HUDEP-2 (cell line): ENCODE measurements around the gene PAPOLB.
A peak's percentile ranks its signal among the peaks of the same experiment; 100 is the strongest.

Source experiments
- DNase-seq, 76 experiments: peaks; one replicate each; lab custom pipeline; 2025; ENCODE audit not compliant: unreplicated experiment in 76 of 76; lab: John Stamatoyannopoulos, UW

PAPOLB gene

DNA sequence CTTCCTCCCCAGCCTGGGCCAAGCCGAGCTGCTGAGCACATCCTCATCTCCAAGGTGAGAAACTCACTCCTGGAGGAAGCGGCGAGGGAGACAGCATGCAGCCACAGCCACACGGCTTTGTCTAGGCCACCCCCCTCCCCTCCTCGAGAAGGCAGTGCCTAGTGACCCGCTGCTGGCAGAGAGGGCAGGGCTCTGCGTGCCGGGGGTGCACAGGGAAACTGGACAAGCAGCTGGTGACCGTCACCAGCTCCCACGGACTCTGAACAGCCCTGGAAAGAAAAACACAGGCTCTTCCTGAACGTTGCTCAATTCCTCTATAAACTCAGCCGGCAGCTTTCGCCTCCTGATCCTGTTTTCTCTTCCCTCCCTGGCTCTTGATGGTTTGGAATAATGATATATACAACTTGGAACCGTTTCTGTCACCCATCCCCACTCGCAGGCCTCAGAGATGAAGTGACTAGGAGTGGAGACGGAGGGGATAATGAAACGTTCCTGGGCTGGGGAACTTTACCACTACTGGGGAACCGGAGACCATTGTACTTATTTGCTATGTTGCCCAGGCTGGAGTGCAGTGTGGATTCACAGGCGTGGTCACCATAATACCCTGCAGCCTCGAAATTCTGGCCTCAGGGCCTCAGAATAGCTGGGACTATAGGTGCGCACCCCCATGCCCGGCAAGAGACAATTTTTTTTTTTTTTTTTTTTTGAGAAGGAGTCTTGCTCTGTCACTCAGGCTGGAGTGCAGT lies 19.3 kb downstream of the PAPOLB start:
- DNase-seq: no peak

- no peak for DNase-seq
These were observed 20.0 kb downstream of the PAPOLB start for GRCh38 chr7:4841836-4842235.

DNA sequence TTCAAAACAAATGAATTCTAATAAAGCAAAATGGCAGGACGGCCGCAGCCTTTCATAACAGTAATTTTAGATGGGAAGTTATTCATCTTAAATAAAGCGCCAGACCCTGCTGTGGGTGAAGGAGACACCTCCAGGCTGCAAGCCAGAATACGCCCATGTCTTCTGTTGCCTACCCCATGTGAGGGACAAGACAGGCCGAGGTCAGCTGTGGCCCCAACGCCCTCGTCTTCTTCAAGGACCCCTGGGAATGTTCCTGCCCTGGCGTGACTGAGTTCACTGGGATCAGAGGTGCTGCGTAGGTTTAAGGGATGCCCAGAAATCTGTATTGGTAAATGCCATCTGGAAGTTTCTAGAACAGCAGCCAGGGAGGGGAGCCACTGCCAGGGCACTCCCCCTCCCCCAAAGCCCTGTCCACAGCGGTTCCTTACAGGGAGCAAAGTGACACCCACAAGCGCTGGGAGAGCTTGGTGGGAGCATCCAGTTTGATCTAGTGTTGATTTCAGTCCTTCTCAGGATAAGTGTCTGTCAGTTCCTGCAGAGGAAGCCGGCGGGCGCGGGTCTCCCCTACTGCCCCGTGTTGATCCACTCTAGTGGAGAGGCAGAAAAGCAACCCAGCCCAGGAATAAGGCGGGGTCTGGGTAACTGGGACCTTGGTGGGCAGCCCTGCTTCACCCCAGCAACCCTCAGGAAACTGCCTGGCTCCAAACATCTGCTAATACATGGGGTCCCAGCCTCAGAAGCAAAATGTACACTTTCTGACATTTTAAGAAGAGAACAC lies 20.6 kb downstream of the PAPOLB start:
- DNase-seq: no peak

- DNase-seq: no peak
These were observed 21.7 kb downstream of the PAPOLB start for GRCh38 chr7:4840079-4840501.

- DNase-seq: no peak
These were observed 23.1 kb downstream of the PAPOLB start for GRCh38 chr7:4838626-4839334.

DNA sequence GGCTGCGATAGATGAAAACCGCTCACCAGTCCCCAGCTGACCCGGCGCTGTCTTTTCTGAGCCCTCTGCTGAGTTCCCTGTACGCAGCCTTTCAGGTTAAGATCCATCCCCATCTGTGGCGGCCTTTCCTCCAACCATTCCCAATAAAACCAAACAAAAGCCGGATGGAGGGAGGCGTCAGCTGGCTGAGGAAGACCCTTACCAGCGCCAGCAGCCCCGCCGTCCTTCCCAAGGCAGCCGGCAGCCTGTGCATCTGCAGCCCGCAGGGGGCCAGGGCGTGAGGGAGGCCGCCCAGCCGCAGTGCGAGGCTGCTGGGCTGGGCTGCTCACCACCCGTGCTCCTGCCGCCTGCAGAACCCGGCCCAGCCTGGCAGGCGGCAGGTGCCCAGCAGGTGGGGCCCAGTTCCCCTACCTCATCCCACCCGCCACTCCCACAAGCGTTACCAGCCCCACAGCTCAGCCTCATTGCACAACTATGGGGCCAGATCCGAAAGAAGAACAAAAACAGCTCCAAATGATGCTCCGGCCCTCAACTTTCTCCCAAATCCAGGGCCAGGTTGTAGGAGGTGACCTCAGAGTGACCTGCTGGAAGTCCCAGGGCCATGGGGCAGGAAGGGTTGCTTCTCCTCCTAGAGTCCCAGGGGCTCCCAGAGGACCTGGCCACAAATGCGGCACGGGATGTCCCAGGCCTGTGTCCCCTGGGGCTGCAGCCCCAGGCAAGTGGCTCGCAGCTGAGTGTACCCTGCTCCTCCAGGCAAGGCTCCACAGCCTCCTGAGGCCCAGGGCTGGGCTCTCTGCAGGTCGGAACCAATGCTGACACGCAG lies 23.8 kb downstream of the PAPOLB start:
- no peak for DNase-seq

DNA sequence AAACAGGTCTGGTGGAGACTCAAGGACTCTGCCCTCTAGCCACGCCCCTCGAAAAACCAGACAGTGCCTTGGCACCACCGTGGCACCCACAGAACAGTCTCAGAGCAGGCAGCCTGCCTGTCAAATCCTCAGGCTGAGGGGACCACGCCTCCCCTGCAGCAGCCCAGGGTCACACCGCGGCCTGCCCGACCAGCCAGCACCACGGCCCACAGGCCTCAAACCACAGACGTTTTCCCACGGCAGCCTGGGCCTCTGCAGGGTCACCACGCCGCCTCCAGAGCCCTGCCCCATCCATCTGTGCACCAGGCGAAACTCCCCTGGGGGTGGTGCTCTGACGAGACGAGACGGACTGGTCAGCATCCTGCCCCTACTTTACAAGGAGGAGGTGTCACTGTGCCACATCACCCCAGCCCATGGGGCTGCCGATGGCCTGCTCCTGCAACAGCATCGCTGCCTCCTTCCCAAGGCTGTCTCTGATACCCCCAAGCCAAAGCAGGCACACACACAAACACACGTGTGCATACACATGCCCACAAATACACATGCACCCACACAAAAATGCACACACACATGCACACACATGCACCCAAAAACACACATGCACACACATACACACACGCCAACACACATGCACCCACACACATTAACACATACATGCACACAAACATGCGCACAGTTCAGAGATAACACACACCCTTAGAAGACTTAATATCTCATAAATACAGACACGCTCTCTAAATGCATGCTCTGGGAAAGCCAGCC lies 24.6 kb downstream of the PAPOLB start:
- DNase-seq: no peak

GRCh38 chr7:4836206-4836661 lies 25.6 kb downstream of the PAPOLB start:
- DNase-seq: no peak

DNA sequence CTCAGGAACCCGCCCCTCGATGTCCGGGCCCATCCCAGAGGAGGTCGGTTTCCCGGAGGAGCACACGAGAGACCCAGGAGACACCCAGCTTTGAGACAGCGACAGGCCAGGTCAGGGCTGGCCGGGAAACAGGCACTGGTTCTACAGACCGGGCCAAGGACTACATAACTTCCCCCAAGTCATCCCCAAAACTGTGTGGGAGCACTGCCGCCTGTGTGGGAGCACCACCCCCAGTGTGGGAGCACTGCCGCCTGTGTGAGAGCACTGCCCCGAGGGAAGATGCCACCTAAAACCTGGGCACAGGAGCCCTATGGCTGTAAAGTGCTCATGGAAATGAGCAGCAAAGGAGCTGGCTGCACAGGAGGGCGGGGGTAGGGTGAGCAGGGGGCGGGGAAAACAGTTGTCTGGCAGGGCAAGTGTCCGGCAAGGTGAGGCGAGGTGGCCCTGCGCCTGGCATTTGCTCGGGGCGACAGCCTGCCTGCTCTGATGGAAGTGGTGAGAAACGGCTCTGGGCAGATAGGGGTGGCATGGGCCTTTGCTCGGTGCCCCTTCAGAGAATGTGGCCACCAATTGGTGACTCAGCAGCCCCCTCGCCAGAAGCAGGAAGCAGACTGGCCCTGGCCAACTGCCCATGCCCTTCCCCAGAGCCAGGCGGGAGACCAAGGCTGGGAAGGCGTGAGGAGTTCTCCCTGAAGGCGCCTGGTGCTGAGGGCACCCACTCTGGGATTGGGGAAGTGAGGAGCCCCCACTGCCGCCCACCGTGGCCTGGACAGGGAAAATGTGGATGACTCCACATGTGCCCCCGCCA lies 26.2 kb downstream of the PAPOLB start:
- DNase-seq: no peak

DNA sequence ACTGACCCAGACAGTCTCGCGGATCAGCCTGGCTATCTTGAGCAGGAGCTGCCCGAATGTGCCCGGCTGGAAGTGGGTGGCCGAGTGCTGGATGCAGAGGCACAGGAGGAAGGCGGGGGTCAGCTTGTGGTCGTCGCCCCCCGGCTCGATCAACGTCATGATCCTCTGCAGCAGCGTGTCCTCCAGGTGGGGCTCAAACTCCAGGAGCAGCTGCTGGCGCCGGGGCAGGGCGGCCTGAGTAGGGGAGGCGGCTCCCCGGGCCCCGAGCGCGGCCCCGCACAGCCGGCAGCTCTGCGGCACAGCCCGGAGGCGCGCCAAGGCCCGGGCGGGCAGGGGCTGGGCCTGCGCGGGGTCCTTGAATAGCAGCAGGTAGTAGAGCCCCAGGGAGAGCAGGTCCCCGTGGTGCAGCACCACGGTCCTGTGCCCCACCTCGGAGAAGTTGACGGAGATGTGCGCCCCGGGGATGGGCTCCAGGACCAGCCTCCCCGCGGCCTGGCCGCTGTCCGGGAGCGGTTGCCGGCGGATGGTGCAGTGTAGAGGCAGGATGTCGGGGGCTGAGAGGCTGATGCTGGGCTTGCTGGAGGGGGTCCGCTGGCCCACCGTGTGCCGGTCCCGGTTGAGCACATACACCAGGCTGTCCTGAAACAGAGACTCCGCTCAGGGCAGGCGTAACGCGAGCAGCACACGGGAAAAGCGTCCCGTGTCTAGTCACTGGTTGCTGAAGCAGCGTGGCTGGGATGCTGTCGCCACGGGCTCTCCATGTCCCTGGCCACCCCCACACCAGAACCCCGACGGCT lies 27.0 kb downstream of the PAPOLB start:
- no peak for DNase-seq

GRCh38 chr7:4833691-4834600 lies 27.9 kb downstream of the PAPOLB start:
- DNase-seq: no peak

DNA sequence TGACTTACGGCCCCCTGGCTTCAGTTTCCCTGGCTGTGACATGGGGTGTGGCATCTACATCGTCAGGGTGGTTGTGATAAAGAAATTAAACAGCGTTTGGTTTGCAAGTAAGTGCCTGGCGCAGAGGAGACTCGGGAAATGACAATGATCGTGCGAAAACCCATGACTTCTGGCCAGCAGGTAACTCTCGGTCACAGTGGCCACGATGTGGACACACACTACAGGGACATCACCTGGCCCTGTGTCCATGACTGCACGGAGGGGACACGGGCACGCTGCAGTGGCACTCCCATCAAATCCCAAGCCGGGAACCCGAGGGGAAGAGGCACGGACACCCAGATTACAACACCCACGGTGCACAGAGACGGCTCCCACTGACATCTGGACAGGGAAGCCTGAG lies 28.7 kb downstream of the PAPOLB start:
- no peak for DNase-seq

DNA sequence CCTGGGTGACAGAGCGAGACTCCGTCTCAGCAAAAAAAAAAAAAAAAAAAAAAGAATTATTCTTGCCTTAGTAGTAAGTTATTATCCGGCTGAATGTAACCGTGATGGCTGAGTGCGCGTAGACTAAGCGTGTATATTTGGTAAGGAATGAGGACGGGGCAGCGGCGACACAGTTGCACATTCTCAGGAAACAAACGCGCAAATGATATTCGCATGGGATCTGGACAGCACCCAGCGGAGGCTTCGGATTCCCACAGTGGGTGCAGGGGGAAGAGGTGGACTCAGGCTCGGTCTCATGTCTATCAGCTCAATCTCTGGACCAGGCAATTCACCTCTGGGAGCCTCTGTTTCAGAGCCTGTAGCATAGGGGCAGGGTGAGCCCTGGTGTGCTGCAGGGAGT lies 29.1 kb downstream of the PAPOLB start:
- no peak for DNase-seq

GRCh38 chr7:4831723-4832495 lies 29.9 kb downstream of the PAPOLB start:
- DNase-seq: no peak

GRCh38 chr7:4830176-4830575 lies 31.7 kb downstream of the PAPOLB start:
- DNase-seq: peak in 71 of 76 experiments; percentile 7 to 83 (median 56)

DNA sequence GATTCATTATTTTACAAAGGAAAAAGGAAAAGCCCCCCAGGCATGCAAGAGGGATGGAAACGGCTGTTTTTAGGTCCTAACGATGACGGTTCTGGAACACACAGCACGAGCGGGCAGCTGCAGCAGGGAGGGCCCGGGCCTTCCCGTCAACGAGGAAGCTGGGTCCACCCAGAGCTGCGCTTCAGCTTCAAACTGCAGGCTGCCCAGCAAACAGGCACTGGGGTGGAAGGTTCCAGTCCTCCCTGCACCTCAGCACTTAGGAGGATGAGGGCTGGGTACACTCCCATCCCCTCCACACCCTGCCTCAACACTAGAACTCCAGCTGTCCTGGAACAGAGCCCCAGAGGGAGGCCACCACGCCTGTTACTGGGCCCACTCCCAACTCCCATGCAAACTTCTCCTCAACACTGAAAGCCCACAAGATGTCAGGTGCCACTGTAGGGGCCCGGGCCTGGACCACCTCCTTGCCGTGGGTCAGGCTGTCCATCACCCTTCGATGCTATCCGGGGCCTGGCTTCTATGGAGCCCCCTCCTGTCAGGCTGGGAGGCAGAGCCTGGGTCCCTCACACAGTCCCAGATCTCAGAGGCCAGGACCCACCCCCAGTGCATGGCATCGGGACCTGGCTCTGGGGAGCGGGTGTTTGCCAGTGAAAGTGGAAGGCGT lies 33.0 kb downstream of the PAPOLB start:
- no peak for DNase-seq
